Calu3 (cell line): Measurements from ENCODE around the gene CACNB4. TPM values are rescaled to one million over a fixed set of nuclear protein-coding genes. Genes with fewer than 3 reads are reported as not detected.
A peak's percentile ranks its signal among the peaks of the same experiment; 100 is the strongest.
"Not testable (repeated sequence)": the region's sequence is repeated elsewhere in the genome, so short reads cannot be mapped to it uniquely, and the experiment has no call there.

Source experiments
- BruUV-seq: library from RNA; stranded (reverse); fragments of 400-500 nt; replicated peaks from 2 replicates; lab custom pipeline; 2021; lab: Mats Ljungman, UMichigan
- CTCF ChIA-PET: fragments of 300-600 bp; sonication (Branson Sonifier 250); formaldehyde crosslinking; loops from one replicate; lab custom pipeline; 2022; ENCODE audit warnings: antibody characterized with exemption; lab: Charles Lee
- DNase-seq: peaks from one replicate; pipeline ENCODE4 v3.0.0; 2022
- H3K27ac Mint-ChIP-seq: one replicate; pipeline ENCODE4 v1.8.0; 2022; ENCODE audit warnings: mixed read lengths; ENCODE audit not compliant: unreplicated experiment
- H3K27me3 Mint-ChIP-seq: one replicate; pipeline ENCODE4 v1.8.0; 2022; ENCODE audit warnings: mixed read lengths; ENCODE audit not compliant: unreplicated experiment
- H3K36me3 Mint-ChIP-seq: one replicate; pipeline ENCODE4 v1.8.0; 2022; ENCODE audit warnings: mild to moderate bottlenecking, moderate library complexity, mixed read lengths; ENCODE audit not compliant: insufficient read depth, unreplicated experiment
- H3K4me1 Mint-ChIP-seq: one replicate; pipeline ENCODE4 v1.8.0; 2022; ENCODE audit warnings: mild to moderate bottlenecking, low read depth, mixed read lengths; ENCODE audit not compliant: unreplicated experiment
- H3K4me3 Mint-ChIP-seq: one replicate; pipeline ENCODE4 v1.8.0; 2022; ENCODE audit warnings: mild to moderate bottlenecking, low read depth, moderate library complexity, mixed read lengths; ENCODE audit not compliant: unreplicated experiment
- H3K9me3 Mint-ChIP-seq: one replicate; pipeline ENCODE4 v1.8.0; 2022; ENCODE audit warnings: low read depth, mixed read lengths; ENCODE audit not compliant: unreplicated experiment
- CTCF ChIP-seq: fragments of 200-600 bp; IDR thresholded peaks from one replicate; pipeline ENCODE4 v1.8.0; 2022; ENCODE audit warnings: antibody characterized with exemption; ENCODE audit not compliant: unreplicated experiment
- intact Hi-C: fragments of 100-400 bp; cut with micrococcal nuclease; formaldehyde crosslinking; loops from one replicate; pipeline ENCODE4 v1.10.0; 2022; ENCODE audit not compliant: unreplicated experiment
- total RNA-seq: library from RNA; stranded (reverse); gene quantifications from 2 replicates; pipeline ENCODE4 v1.2.3, GENCODE V29; 2022

The CACNB4 gene
- total RNA-seq, 1 experiment from 2014 or later = 0.33 TPM

DNA sequence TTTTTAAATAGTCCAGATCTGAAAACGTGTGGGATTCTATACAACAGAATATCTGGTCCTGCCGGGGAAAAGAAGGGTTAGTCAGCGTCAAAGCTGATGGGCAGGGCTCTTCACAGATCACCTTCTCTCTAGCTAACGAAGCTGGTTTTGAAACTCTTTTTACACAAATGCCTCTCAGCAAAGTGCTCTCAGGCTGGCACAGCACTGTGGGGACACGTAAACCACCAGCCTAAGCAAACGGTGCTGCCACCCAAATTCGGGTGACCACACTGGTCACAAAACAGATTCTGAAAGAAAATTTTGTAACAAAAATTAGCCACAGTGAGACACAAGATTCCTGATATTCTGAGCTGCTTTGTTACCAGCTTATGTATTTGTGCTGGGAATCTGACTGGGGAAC is 217.5 kb downstream of the CACNB4 start:
- CTCF ChIA-PET = no interaction called here
- Mint-ChIP-seq H3K4me1 (no peaks in the 10 kb centered on the region), H3K9me3 (no peaks in the 10 kb centered on the region), H3K36me3 (no peaks in the 10 kb centered on the region), H3K27me3 (no peaks in the 10 kb centered on the region), H3K27ac (no peak overlapping the region), H3K4me3 (no peak overlapping the region)
- no TSS peak for BruUV-seq
- intact Hi-C loops = no loop called here
- TF ChIP-seq CTCF = no peak
- DNase-seq = no peak

DNA sequence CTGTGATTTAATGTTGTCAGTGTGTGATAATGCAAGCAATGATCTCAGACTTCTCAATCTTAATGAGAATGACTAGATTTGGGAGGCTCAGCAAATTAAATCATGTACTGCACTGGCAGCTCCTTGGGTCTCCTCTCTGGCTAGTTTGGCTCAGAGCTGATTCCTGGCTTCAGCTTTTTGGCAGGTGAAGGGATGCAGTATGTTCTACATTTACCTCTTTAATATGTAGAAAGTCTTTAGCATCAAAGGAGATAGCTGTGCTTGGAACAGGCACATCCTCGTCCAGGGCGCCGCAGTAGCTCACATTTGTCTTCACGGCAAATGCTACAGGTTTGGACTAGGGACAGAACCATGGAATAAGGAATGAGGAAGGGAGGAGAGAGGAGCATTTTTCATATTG is 218.3 kb downstream of the CACNB4 start:
- no TSS peak for BruUV-seq
- Mint-ChIP-seq H3K36me3 (no peaks in the 10 kb centered on the region), H3K27ac (no peak overlapping the region), H3K4me1 (no peaks in the 10 kb centered on the region), H3K4me3 (no peak overlapping the region), H3K27me3 (no peaks in the 10 kb centered on the region), H3K9me3 (no peaks in the 10 kb centered on the region)
- intact Hi-C loops = no loop called here
- no peak for DNase-seq
- CTCF ChIA-PET = no interaction called here
- TF ChIP-seq CTCF = no peak

- CTCF ChIA-PET = interaction anchor here (0.6 to 1.4 kb wide), 3 partner anchors 13 to 476 kb away, joined by 3 to 4 read pairs (median 3); no protein-coding TSS in a partner anchor
- DNase-seq = no peak
- H3K9me3 Mint-ChIP-seq = no peaks in the 10 kb centered on the region
- peak overlapping the region; percentile 63 for H3K27ac Mint-ChIP-seq
- no peak overlapping the region for H3K4me3 Mint-ChIP-seq
- intact Hi-C loops = no loop called here
- no peaks in the 10 kb centered on the region for H3K4me1 Mint-ChIP-seq
- TF ChIP-seq CTCF = no peak
- no TSS peak for BruUV-seq
- no peaks in the 10 kb centered on the region for H3K36me3 Mint-ChIP-seq
- no peaks in the 10 kb centered on the region for H3K27me3 Mint-ChIP-seq
Measured at GRCh38 chr2:151878655-151879563, 219.9 kb downstream of the CACNB4 start.

GRCh38 chr2:151878204-151878603 is 220.6 kb downstream of the CACNB4 start:
- CTCF ChIA-PET = no interaction called here

GRCh38 chr2:151875631-151876030 is 223.2 kb downstream of the CACNB4 start:
- H3K4me3 Mint-ChIP-seq, H3K9me3 Mint-ChIP-seq, H3K27ac Mint-ChIP-seq, intact Hi-C loops, BruUV-seq, CTCF ChIA-PET, H3K36me3 Mint-ChIP-seq, H3K4me1 Mint-ChIP-seq, DNase-seq, H3K27me3 Mint-ChIP-seq: not testable (repeated sequence)

More at GRCh38 chr2:151878204-151878603, 220.6 kb downstream of the CACNB4 start:
- Mint-ChIP-seq H3K36me3 (no peaks in the 10 kb centered on the region), H3K4me1 (no peaks in the 10 kb centered on the region), H3K27me3 (no peaks in the 10 kb centered on the region), H3K27ac (no peak overlapping the region), H3K4me3 (no peak overlapping the region), H3K9me3 (no peaks in the 10 kb centered on the region)
- no peak for DNase-seq
- BruUV-seq = no TSS peak
- no peak for TF ChIP-seq CTCF
- intact Hi-C loops = no loop called here
